Prostate gland (tissue), 2 donors: Measurements from ENCODE around the gene DNAJB12.

Source experiments
- CTCF ChIP-seq, 4 experiments: fragments of 200-600 bp in 2 of 4; fragments of 450-650 bp in 2 of 4; sonication (generic) in 2 of 4; IDR thresholded peaks; 1 replicate in 3 of 4; 2 replicates in 1 of 4; pipeline ENCODE4 v1.5.1; 2016 to 2019; ENCODE audit warnings: antibody characterized with exemption in 4 of 4, mild to moderate bottlenecking in 2 of 4, moderate library complexity in 2 of 4
- POLR2A ChIP-seq: fragments of 450-650 bp; IDR thresholded peaks from one replicate; pipeline ENCODE4 v1.6.1; 2016; ENCODE audit warnings: antibody characterized with exemption, mild to moderate bottlenecking

GRCh38 chr10:72389014-72389413 is 34.3 kb upstream of the DNAJB12 start:
- TF ChIP-seq POLR2A (no peak), CTCF (IDR thresholded peaks at IDR 0.05) (no peak)
